Bronchial epithelial cell (primary cell): ENCODE data around the gene TNRC18. TPM values are rescaled to one million over a fixed set of nuclear protein-coding genes. Genes with fewer than 3 reads are reported as not detected.

Experiments
- DNase-seq: peaks from one replicate; pipeline ENCODE4 v3.0.0-alpha.2; 2010; ENCODE audit warnings: low read depth
- FAIRE-seq: peaks from 2 replicates; lab custom pipeline; 2011; peaks lifted over from hg19 to GRCh38; lab: Jason Lieb, UNC
- H3K27me3 ChIP-seq: 2 replicates; pipeline ENCODE4 v1.5.1; 2011; ENCODE audit warnings: low read length; ENCODE audit not compliant: control insufficient read depth, insufficient read depth
- H3K36me3 ChIP-seq: 2 replicates; pipeline ENCODE4 v1.5.1; 2011; ENCODE audit warnings: low read length; ENCODE audit not compliant: control insufficient read depth, insufficient read depth
- H3K4me3 ChIP-seq: 2 replicates; pipeline ENCODE4 v1.5.1; 2011; ENCODE audit warnings: mild to moderate bottlenecking, low read depth, low read length, control low read depth
- CTCF ChIP-seq: IDR thresholded peaks from 2 replicates; pipeline ENCODE4 v1.5.1; 2011; ENCODE audit warnings: mild to moderate bottlenecking, moderate library complexity, low read length, control low read depth, inconsistent platforms; ENCODE audit not compliant: insufficient read depth, severe bottlenecking
- total RNA-seq: library from RNA; depleted of rRNA; stranded (reverse); fragments of >200 nt; gene quantifications from 2 replicates; pipeline ENCODE4 v1.2.1, GENCODE V29; 2014

Gene TNRC18
- total RNA-seq, 1 donor from 2014 or later: 29.0 TPM

GRCh38 chr7:5458921-5459480 is 35.4 kb upstream of the TNRC18 start:
- no peaks in the 10 kb centered on the region for H3K36me3 ChIP-seq
- DNase-seq (no peak), FAIRE-seq (no peak)
- H3K27me3 ChIP-seq: peaks cover 6% of the 10 kb centered on the region
- no peak overlapping the region for H3K4me3 ChIP-seq
- TF ChIP-seq CTCF: no peak

DNA sequence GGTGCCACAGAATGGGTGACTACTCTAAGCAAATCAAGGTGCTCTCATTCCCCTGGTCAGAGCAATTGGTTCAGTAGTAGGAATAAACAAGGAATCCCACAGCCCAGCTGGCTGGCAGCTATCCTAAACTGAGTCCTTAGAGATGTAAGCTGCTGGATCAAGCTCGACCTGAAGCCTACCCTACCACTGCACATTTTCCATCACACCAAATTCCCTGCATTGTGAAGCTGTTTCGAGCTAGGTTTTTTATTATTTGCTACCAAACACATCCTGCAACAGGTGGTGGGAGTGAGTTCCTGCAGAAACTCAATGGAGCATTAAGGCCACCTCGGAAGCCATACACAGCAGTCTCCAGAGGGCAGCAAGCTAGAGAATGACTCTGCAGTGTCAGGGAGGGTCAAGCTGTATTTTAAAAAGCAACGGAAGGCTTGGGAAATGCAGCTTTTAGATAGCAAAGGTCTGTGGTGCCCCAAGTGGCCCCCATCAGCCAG is 33.7 kb upstream of the TNRC18 start:
- DNase-seq: no peak
- no peak for FAIRE-seq
- Histone ChIP-seq H3K4me3 (no peak overlapping the region), H3K36me3 (no peaks in the 10 kb centered on the region), H3K27me3 (peaks cover 6% of the 10 kb centered on the region)
- TF ChIP-seq CTCF: no peak

- DNase-seq (no peak), FAIRE-seq (no peak)
- no peak for TF ChIP-seq CTCF
- Histone ChIP-seq H3K36me3 (no peaks in the 10 kb centered on the region), H3K27me3 (peaks cover 6% of the 10 kb centered on the region), H3K4me3 (no peak overlapping the region)
These were observed 32.8 kb upstream of the TNRC18 start for GRCh38 chr7:5456409-5456808.

DNA sequence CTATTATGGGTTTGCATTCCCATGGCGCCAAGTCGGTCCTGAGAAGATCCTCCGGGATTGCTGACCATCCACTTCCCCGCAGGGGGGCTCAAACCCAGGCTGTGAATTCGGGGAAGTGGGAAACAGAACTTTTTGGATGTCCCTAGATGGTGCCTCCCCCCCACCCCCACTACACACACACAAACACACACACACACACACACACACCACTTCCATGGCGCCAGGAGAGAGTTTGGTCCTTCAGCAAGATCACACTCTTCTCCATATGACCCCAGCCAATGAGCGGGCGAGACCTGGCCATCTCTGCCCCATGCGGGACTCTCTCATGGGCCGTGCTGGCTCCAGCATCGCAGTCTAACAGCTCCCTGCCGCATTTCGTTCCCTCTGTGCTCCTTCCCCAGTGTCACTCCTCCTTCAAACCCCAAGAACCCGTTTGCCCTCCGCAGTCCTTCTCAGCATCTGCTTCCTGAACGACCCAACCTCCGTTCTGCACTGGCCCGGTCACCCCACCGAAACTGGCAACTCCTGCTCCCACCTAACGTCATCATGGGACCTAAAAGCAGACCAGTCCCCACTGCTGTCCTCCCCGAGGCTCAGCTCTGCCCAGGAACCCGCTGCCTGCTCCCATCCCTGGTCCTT is 32.1 kb upstream of the TNRC18 start:
- FAIRE-seq: no peak
- no peak overlapping the region for H3K4me3 ChIP-seq

DNA sequence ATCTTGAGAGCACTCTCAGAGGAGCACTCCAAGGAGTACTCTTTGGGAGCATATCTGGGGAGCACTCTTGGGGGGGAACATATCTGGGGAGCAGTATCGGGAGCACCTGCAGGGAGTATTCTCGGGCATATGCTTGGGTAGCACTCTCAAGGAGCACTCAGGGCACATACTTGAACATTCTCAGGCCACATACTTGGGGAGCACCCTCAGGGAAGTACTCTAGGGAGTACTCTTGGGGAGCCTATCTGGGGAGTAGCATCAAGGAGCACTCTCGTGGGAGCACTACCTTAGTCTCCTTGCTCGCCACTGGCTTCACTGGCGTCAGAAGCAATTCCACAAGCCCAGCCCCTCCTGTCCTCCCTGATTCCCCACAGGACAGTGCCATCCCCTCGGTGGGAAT is 31.5 kb upstream of the TNRC18 start:
- H3K36me3 ChIP-seq: no peaks in the 10 kb centered on the region
- DNase-seq (no peak), FAIRE-seq (no peak)
- TF ChIP-seq CTCF: no peak
- H3K4me3 ChIP-seq: no peak overlapping the region
- peaks cover 6% of the 10 kb centered on the region for H3K27me3 ChIP-seq

More for the DNA sequence above, 32.1 kb upstream of the TNRC18 start:
- DNase-seq: no peak
- no peak for TF ChIP-seq CTCF
- H3K27me3 ChIP-seq: peaks cover 6% of the 10 kb centered on the region
- H3K36me3 ChIP-seq: no peaks in the 10 kb centered on the region

DNA sequence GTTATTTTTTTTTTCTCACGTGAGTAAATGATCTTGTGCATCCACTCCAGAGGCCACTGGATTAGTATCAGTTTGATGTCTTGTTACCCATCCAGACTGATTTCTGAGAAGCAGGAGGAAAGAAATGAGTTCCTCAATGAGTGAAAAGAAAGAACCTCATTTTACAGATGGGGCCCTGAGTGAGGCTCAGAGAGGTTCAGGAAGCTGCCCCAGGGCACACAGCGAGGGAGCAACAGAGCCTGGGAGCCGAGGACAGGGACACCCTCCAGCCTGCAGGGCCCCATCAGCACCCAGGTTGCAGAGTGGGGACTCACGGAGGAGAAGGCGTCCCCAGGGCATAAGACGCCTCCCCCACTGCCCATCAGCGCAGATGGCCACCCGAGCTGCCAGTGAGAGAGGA is 30.9 kb upstream of the TNRC18 start:
- no peak overlapping the region for H3K4me3 ChIP-seq
- no peak for FAIRE-seq
- no peak for TF ChIP-seq CTCF
- peaks cover 6% of the 10 kb centered on the region for H3K27me3 ChIP-seq
- H3K36me3 ChIP-seq: no peaks in the 10 kb centered on the region
- no peak for DNase-seq
